ENCODE results near the gene CDHR1. TPM values are rescaled to one million over a fixed set of nuclear protein-coding genes. Genes with fewer than 3 reads are reported as not detected.

Gene CDHR1
- total RNA-seq, 3 donors from 2014 or later = 0.15 to 0.66 (median 0.16) TPM

Other genes with a start within 250 kb of the CDHR1 start
- 100 to 1,000 TPM; 118 to 161 (median 133) TPM for gene GHITM, start 55.0 kb upstream of the CDHR1 start, total RNA-seq
- 1 to 10 TPM in 1 of 3 donors, not detected in 2; 1.3 TPM for gene GPR15LG, start 20.7 kb upstream of the CDHR1 start, total RNA-seq
- gene LRIT2, start 31.0 kb downstream of the CDHR1 start, total RNA-seq = not detected
- not detected for gene LRIT1, start 47.0 kb downstream of the CDHR1 start, total RNA-seq
- under 1 TPM; 0.33 to 0.96 (median 0.59) TPM for gene RGR, start 50.5 kb downstream of the CDHR1 start, total RNA-seq
- 10 to 100 TPM; 49.8 to 61.2 (median 49.9) TPM for gene CCSER2, start 134.1 kb downstream of the CDHR1 start, total RNA-seq

Data from breast epithelium (tissue), 3 donors.